Peyer's patch (tissue), 4 donors: ENCODE data around the gene MCF2L2. TPM values are rescaled to one million over a fixed set of nuclear protein-coding genes. Genes with fewer than 3 reads are reported as not detected.

ENCODE experiments used
- DNase-seq, 3 donors: peaks; one replicate each; pipeline ENCODE4 v3.0.0-alpha.2; 2017 to 2019
- H3K27ac ChIP-seq, 4 donors: fragments of 200-600 bp; sonication (generic); one replicate each; pipeline ENCODE4 v1.5.1; 2016 to 2019
- H3K27me3 ChIP-seq, 2 donors: fragments of 200-600 bp; sonication (generic); one replicate each; pipeline ENCODE4 v1.5.1; 2019
- H3K36me3 ChIP-seq, 3 donors: fragments of 200-600 bp; sonication (generic); one replicate each; pipeline ENCODE4 v1.5.1; 2016 to 2019
- H3K4me1 ChIP-seq, 4 donors: fragments of 200-600 bp; sonication (generic); one replicate each; pipeline ENCODE4 v1.5.1; 2016 to 2019
- H3K4me3 ChIP-seq, 4 donors: fragments of 200-600 bp; sonication (generic); 1 replicate in 3 of 4; 2 replicates in 1 of 4; pipeline ENCODE4 v1.5.1; 2016 to 2019; ENCODE audit warnings: mild to moderate bottlenecking in 1 of 4
- H3K9me3 ChIP-seq, 4 donors: fragments of 200-600 bp; sonication (generic); one replicate each; pipeline ENCODE4 v1.5.1; 2016 to 2019; ENCODE audit warnings: mild to moderate bottlenecking in 1 of 4
- POLR2A ChIP-seq, 2 donors: fragments of 450-650 bp; IDR thresholded peaks; one replicate each; pipeline ENCODE4 v1.5.1; 2017; ENCODE audit warnings: antibody characterized with exemption in 2 of 2, mild to moderate bottlenecking in 2 of 2, moderate library complexity in 2 of 2
- total RNA-seq, 4 donors: library from RNA; depleted of rRNA; stranded (reverse); fragments of >200 nt; gene quantifications; one replicate each; pipeline ENCODE4 v1.1.0, GENCODE V29; 2016
- TF ChIP-seq, protein P1 (sequence below), 6 experiments: fragments of 450-650 bp in 4 of 6; fragments of 200-600 bp in 2 of 6; sonication (generic) in 1 of 6; IDR thresholded peaks; one replicate each; pipeline ENCODE4 v1.5.1; 2017 to 2019; ENCODE audit warnings: antibody characterized with exemption in 6 of 6, mild to moderate bottlenecking in 3 of 6, moderate library complexity in 1 of 6

The MCF2L2 gene
- total RNA-seq, 4 donors from 2014 or later, result 0.67 to 12.4 (median 1.1) TPM

DNA sequence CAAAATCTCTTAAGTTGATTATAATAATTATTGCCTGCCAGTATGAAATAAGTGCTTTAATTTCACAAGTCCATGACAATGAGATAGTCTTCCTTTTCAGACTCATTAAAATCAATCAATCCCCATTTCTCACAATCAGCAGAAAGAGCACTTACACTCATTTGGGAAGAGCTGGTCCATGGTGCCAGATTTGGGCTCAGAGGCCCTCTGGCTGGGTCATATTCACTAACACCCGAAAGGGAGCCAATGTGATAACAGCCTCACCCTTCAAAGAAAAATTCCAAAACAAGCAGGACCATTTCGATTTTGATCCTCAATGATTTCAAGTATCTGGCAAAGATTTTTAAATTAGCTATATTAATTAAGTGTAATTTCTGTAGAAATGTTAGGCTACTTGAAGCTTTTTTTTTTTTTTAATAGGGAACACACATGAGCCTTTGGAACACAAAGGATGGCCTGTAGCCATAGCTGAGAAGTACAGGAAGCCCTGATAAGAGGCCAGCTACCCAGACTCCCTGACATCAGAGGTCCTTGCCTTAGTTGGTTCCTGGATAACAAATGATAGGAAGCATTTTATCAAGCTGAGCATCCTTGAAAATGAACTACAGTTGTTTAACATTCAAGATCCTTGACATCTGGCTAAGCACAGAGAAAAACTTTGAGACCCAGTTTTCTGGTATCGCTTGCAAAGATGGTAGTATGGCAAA is 17.1 kb downstream of the MCF2L2 start:
- Histone ChIP-seq H3K27me3 (no peaks in the 10 kb centered on the region), H3K27ac (no peak overlapping the region), H3K9me3 (no peaks in the 10 kb centered on the region), H3K36me3 (no peaks in the 10 kb centered on the region), H3K4me3 (no peak overlapping the region), H3K4me1 (no peaks in the 10 kb centered on the region)
- DNase-seq, result no peak
- TF ChIP-seq, protein P1, sequence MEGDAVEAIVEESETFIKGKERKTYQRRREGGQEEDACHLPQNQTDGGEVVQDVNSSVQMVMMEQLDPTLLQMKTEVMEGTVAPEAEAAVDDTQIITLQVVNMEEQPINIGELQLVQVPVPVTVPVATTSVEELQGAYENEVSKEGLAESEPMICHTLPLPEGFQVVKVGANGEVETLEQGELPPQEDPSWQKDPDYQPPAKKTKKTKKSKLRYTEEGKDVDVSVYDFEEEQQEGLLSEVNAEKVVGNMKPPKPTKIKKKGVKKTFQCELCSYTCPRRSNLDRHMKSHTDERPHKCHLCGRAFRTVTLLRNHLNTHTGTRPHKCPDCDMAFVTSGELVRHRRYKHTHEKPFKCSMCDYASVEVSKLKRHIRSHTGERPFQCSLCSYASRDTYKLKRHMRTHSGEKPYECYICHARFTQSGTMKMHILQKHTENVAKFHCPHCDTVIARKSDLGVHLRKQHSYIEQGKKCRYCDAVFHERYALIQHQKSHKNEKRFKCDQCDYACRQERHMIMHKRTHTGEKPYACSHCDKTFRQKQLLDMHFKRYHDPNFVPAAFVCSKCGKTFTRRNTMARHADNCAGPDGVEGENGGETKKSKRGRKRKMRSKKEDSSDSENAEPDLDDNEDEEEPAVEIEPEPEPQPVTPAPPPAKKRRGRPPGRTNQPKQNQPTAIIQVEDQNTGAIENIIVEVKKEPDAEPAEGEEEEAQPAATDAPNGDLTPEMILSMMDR (IDR thresholded peaks at IDR 0.05), result no peak
- TF ChIP-seq POLR2A (IDR thresholded peaks at IDR 0.05), result no peak

DNA sequence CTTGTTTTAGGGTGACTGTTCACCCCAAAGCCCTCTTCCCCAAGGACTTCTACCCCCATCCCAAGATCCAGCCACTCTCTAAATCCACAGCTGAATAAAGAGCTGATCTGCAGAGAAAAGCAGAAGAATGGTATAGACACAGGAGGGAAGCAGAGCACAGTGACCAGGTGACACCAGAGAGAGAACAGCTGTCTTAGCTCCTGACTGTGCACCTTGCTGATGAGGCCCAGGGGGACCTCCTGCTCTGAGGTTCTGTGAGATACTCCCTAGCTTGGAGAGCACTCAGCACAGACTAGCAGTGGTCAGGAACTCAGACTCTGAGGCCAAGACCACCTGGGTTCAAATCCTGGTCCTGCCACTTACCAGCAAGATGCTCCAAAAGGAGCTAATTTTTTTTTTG is 17.7 kb downstream of the MCF2L2 start:
- TF ChIP-seq POLR2A (IDR thresholded peaks at IDR 0.05), result no peak
- TF ChIP-seq, protein P1 (IDR thresholded peaks at IDR 0.05), result no peak
- DNase-seq, result no peak

DNA sequence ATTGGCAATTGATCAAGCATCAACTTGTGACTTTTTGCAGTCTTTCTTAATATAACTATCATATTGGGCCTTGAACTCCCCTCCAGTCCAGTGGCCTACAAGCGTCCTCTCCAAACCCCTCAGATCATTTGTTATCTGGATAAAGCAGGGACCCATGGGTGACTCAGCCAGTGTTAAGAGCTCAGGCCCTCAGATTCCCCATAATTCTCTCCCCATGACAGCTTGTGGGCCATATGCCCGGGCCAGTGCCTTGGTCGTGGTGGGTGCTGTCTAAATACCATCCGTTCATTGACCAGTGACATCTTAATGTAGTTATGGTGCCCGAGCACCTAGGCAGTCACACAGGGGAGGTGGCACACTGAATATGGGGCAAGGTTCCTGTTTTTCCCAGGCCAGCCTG is 18.1 kb downstream of the MCF2L2 start:
- TF ChIP-seq POLR2A (IDR thresholded peaks at IDR 0.05), result no peak
- TF ChIP-seq, protein P1 (IDR thresholded peaks at IDR 0.05), result no peak
- Histone ChIP-seq H3K9me3 (no peaks in the 10 kb centered on the region), H3K27ac (no peak overlapping the region), H3K4me3 (no peak overlapping the region), H3K27me3 (no peaks in the 10 kb centered on the region), H3K36me3 (no peaks in the 10 kb centered on the region), H3K4me1 (no peaks in the 10 kb centered on the region)
- DNase-seq, result no peak

More for the DNA sequence above, 17.7 kb downstream of the MCF2L2 start:
- H3K27me3 ChIP-seq, result no peaks in the 10 kb centered on the region
- H3K4me3 ChIP-seq, result no peak overlapping the region
- no peak overlapping the region for H3K27ac ChIP-seq
- no peaks in the 10 kb centered on the region for H3K9me3 ChIP-seq
- no peaks in the 10 kb centered on the region for H3K4me1 ChIP-seq
- H3K36me3 ChIP-seq, result no peaks in the 10 kb centered on the region

DNA sequence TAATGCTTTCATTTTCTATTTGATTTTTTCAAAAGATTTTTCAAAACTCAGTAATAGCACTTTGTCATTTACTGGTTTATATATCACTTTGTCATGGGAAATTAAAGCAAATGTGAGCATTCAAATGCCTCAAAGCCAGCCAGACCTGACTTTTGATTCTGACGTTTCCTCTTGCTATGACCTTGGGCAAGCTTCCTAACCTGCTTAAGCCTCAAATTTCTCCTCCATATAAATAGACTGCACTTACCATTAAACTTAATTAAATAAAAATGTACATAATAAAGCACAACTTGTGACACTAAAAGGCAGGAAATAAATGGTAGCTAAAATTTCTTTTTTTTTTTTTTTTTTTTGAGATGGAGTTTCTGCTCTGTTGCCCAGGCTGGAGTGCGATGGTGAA is 19.2 kb downstream of the MCF2L2 start:
- no peak overlapping the region for H3K4me3 ChIP-seq
- H3K27me3 ChIP-seq, result no peaks in the 10 kb centered on the region
- DNase-seq, result no peak
- no peak overlapping the region for H3K27ac ChIP-seq
- no peak for TF ChIP-seq POLR2A (IDR thresholded peaks at IDR 0.05)
- TF ChIP-seq, protein P1 (IDR thresholded peaks at IDR 0.05), result no peak
- no peaks in the 10 kb centered on the region for H3K9me3 ChIP-seq
- no peaks in the 10 kb centered on the region for H3K36me3 ChIP-seq
- no peaks in the 10 kb centered on the region for H3K4me1 ChIP-seq

DNA sequence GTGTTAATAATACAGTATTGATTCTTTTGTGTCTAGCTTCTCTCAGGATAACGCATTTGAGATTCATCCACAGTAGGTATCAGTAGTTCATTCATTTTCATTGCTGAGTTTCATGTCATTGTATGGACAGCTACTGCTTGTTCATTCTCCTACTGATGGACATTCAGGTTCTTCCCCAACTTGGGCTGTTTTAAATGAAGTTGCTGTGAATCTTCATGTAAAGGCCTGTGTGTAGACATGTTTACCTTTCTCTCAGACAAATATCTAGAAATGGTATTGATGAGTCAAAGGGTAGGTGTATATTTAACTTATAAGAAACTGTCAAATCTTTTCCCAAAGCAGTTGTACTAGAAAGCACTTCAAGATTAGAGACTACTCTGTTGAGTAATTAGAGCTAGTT is 26.7 kb downstream of the MCF2L2 start:
- no peaks in the 10 kb centered on the region for H3K27me3 ChIP-seq
- no peak for DNase-seq
- no peak overlapping the region for H3K27ac ChIP-seq
- TF ChIP-seq, protein P1 (IDR thresholded peaks at IDR 0.05), result no peak
- TF ChIP-seq POLR2A (IDR thresholded peaks at IDR 0.05), result no peak
- no peaks in the 10 kb centered on the region for H3K9me3 ChIP-seq
- no peak overlapping the region for H3K4me3 ChIP-seq
- H3K36me3 ChIP-seq, result no peaks in the 10 kb centered on the region
- H3K4me1 ChIP-seq, result no peaks in the 10 kb centered on the region
